Measurements from ENCODE around the gene CCDC106. TPM values are rescaled to one million over a fixed set of nuclear protein-coding genes. Genes with fewer than 3 reads are reported as not detected.

The CCDC106 gene
- polyA plus RNA-seq, 10 donors, result 10.2 to 17.7 (median 12.1) TPM

- no peak for DNase-seq
Measured at GRCh38 chr19:55649268-55650125, 1.5 kb downstream of the CCDC106 start.

GRCh38 chr19:55650126-55650557 is 2.1 kb downstream of the CCDC106 start:
- DNase-seq, result no peak

- no peak for DNase-seq
Measured at GRCh38 chr19:55650602-55651230, 2.7 kb downstream of the CCDC106 start.

- DNase-seq, result no peak
Measured at GRCh38 chr19:55651236-55651635, 3.2 kb downstream of the CCDC106 start.

GRCh38 chr19:55652311-55653128 is 4.5 kb downstream of the CCDC106 start:
- DNase-seq, result no peak

GRCh38 chr19:55653651-55654322 is 5.8 kb downstream of the CCDC106 start:
- DNase-seq, result peak; percentile 99 to 100 (median 100)

- DNase-seq, result peak; percentile 100
Measured at GRCh38 chr19:55654323-55654867, 6.4 kb downstream of the CCDC106 start.

GRCh38 chr19:55654868-55655647 is 7.0 kb downstream of the CCDC106 start, which contains the start of gene U2AF2:
Gene U2AF2 (plus strand): TSS chr19:55655035. CDS start chr19:55655105, 70 bp downstream.
- peak; percentile 84 to 95 (median 95) for DNase-seq

GRCh38 chr19:55655648-55656040 is 7.6 kb downstream of the CCDC106 start:
- DNase-seq, result no peak

- DNase-seq, result no peak
Measured at GRCh38 chr19:55656552-55656951, 8.5 kb downstream of the CCDC106 start.

- DNase-seq, result no peak
Measured at GRCh38 chr19:55656988-55657747, 9.2 kb downstream of the CCDC106 start.

- DNase-seq, result no peak
Measured at GRCh38 chr19:55658846-55659459, 10.9 kb downstream of the CCDC106 start.

- no peak for DNase-seq
Measured at GRCh38 chr19:55659822-55660221, 11.8 kb downstream of the CCDC106 start.

- no peak for DNase-seq
Measured at GRCh38 chr19:55660404-55660803, 12.4 kb downstream of the CCDC106 start.

GRCh38 chr19:55660991-55661390 is 13.0 kb downstream of the CCDC106 start:
- DNase-seq, result no peak

GRCh38 chr19:55661826-55662225 is 13.8 kb downstream of the CCDC106 start:
- no peak for DNase-seq

- DNase-seq, result no peak
Measured at GRCh38 chr19:55663846-55664536, 16.0 kb downstream of the CCDC106 start.

- no peak for DNase-seq
Measured at GRCh38 chr19:55666343-55667005, 18.5 kb downstream of the CCDC106 start.
